Measurements from ENCODE around the gene ACTR6. TPM values are rescaled to one million over a fixed set of nuclear protein-coding genes. Genes with fewer than 3 reads are reported as not detected.
"Not testable (repeated sequence)": the region's sequence is repeated elsewhere in the genome, so short reads cannot be mapped to it uniquely, and the experiment has no call there.

The ACTR6 gene
- total and polyA plus RNA-seq, 2 donors (not counting 1 experiment from before 2014, with no cell fraction given), result 16.5 to 34.3 TPM

- TF ChIP-seq, protein P1, sequence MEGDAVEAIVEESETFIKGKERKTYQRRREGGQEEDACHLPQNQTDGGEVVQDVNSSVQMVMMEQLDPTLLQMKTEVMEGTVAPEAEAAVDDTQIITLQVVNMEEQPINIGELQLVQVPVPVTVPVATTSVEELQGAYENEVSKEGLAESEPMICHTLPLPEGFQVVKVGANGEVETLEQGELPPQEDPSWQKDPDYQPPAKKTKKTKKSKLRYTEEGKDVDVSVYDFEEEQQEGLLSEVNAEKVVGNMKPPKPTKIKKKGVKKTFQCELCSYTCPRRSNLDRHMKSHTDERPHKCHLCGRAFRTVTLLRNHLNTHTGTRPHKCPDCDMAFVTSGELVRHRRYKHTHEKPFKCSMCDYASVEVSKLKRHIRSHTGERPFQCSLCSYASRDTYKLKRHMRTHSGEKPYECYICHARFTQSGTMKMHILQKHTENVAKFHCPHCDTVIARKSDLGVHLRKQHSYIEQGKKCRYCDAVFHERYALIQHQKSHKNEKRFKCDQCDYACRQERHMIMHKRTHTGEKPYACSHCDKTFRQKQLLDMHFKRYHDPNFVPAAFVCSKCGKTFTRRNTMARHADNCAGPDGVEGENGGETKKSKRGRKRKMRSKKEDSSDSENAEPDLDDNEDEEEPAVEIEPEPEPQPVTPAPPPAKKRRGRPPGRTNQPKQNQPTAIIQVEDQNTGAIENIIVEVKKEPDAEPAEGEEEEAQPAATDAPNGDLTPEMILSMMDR (conservative IDR thresholded peaks at IDR 0.05 in 1 of 2, IDR thresholded peaks at IDR 0.05 in 1 of 2; ENCODE audit: low read depth in 1 of 2, low read length in 2 of 2), result no peak
- no peak for TF ChIP-seq EZH2 (IDR thresholded peaks at IDR 0.05; ENCODE audit: low read length, missing control alignments)
- H3K79me2 ChIP-seq (ENCODE audit: control insufficient read depth, insufficient read depth, low read length), result no peaks in the 10 kb centered on the region
Observed at GRCh38 chr12:100225491-100225890, 24.9 kb downstream of the ACTR6 start.

DNA sequence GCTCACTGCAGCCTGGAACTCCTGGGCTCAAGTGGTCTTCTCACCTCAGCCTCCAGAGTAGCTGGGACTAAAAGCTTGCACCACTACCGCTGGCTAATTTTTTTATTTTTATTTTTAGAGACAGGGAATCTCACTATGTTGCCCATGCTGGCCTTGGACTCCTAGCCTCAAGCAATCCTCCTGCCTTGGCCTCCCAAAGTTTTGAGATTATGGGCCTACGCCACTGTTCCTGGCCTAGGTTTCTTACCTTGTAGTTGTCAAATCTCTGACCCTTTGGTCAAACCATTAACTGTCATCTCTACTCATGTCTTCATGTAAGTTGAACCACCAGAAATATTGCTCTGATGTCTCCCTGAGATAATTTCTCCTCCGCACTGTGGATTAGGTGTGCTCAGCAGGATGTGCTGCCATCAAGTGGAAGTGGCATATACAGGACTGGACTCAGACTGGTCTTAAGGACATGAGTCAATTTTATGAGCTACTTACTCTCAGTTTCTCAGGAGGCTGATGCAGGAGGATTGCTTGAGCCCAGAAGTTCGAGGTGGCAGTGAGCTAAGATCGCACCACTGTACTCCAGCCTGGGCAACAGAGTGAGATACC lies 28.5 kb downstream of the ACTR6 start:
- H3K79me2 ChIP-seq (ENCODE audit: control insufficient read depth, insufficient read depth, low read length), result no peaks in the 10 kb centered on the region
- no peaks in the 10 kb centered on the region for H3K36me3 ChIP-seq (ENCODE audit: control insufficient read depth, insufficient read depth, low read length)
- H3K4me3 ChIP-seq (replicated peaks in 1 of 4; ENCODE audit: control extremely low read depth in 1 of 4, insufficient read depth in 1 of 4, low read depth in 3 of 4, low read length in 4 of 4), result no peak overlapping the region
- DNase-seq (ENCODE audit: low read depth in 2 of 2), result peak; percentile 5 to 13
- H4K20me1 ChIP-seq (ENCODE audit: control insufficient read depth, extremely low read depth, insufficient read depth, low read length), result no peaks in the 10 kb centered on the region
- H3K4me1 ChIP-seq (ENCODE audit: control insufficient read depth, extremely low read depth, insufficient read depth, low read length), result peaks cover 4% of the 10 kb centered on the region
- no peak overlapping the region for H3K9ac ChIP-seq (ENCODE audit: insufficient read depth, low read length)
- TF ChIP-seq EZH2 (IDR thresholded peaks at IDR 0.05; ENCODE audit: low read length, missing control alignments), result no peak
- TF ChIP-seq, protein P1 (conservative IDR thresholded peaks at IDR 0.05 in 1 of 2, IDR thresholded peaks at IDR 0.05 in 1 of 2; ENCODE audit: low read depth in 1 of 2, low read length in 2 of 2), result no peak
- no peak overlapping the region for H3K4me2 ChIP-seq (ENCODE audit: extremely low read depth, insufficient read depth, low read length)
- no peaks in the 10 kb centered on the region for H3K27me3 ChIP-seq (ENCODE audit: control insufficient read depth, insufficient read depth, low read length)
- no peak overlapping the region for H3K27ac ChIP-seq (ENCODE audit: insufficient read depth, low read length)
- H2AFZ ChIP-seq (ENCODE audit: low read length), result no peak overlapping the region
- no peaks in the 10 kb centered on the region for H3K9me3 ChIP-seq (ENCODE audit: control insufficient read depth, insufficient read depth, low read depth, low read length)

More at GRCh38 chr12:100225491-100225890, 24.9 kb downstream of the ACTR6 start:
- Histone ChIP-seq H3K4me2 (ENCODE audit: extremely low read depth, insufficient read depth, low read length) (no peak overlapping the region), H3K9ac (ENCODE audit: insufficient read depth, low read length) (no peak overlapping the region), H3K9me3 (ENCODE audit: control insufficient read depth, insufficient read depth, low read depth, low read length) (no peaks in the 10 kb centered on the region), H3K27me3 (ENCODE audit: control insufficient read depth, insufficient read depth, low read length) (no peaks in the 10 kb centered on the region), H3K27ac (ENCODE audit: insufficient read depth, low read length) (no peak overlapping the region), H2AFZ (ENCODE audit: low read length) (no peak overlapping the region), H3K4me3 (replicated peaks in 1 of 4; ENCODE audit: control extremely low read depth in 1 of 4, insufficient read depth in 1 of 4, low read depth in 3 of 4, low read length in 4 of 4) (no peak overlapping the region), H4K20me1 (ENCODE audit: control insufficient read depth, extremely low read depth, insufficient read depth, low read length) (no peaks in the 10 kb centered on the region), H3K36me3 (ENCODE audit: control insufficient read depth, insufficient read depth, low read length) (no peaks in the 10 kb centered on the region), H3K4me1 (ENCODE audit: control insufficient read depth, extremely low read depth, insufficient read depth, low read length) (no peaks in the 10 kb centered on the region)
- no peak for DNase-seq (ENCODE audit: low read depth in 2 of 2)

- Histone ChIP-seq H3K9ac (ENCODE audit: insufficient read depth, low read length) (no peak overlapping the region), H3K27ac (ENCODE audit: insufficient read depth, low read length) (no peak overlapping the region), H3K27me3 (ENCODE audit: control insufficient read depth, insufficient read depth, low read length) (no peaks in the 10 kb centered on the region), H3K4me3 (replicated peaks in 1 of 4; ENCODE audit: control extremely low read depth in 1 of 4, insufficient read depth in 1 of 4, low read depth in 3 of 4, low read length in 4 of 4) (no peak overlapping the region), H4K20me1 (ENCODE audit: control insufficient read depth, extremely low read depth, insufficient read depth, low read length) (no peaks in the 10 kb centered on the region), H2AFZ (ENCODE audit: low read length) (no peak overlapping the region), H3K4me1 (ENCODE audit: control insufficient read depth, extremely low read depth, insufficient read depth, low read length) (peaks cover 4% of the 10 kb centered on the region), H3K36me3 (ENCODE audit: control insufficient read depth, insufficient read depth, low read length) (no peaks in the 10 kb centered on the region), H3K4me2 (ENCODE audit: extremely low read depth, insufficient read depth, low read length) (no peak overlapping the region), H3K9me3 (ENCODE audit: control insufficient read depth, insufficient read depth, low read depth, low read length) (no peaks in the 10 kb centered on the region), H3K79me2 (ENCODE audit: control insufficient read depth, insufficient read depth, low read length) (no peaks in the 10 kb centered on the region)
- no peak for DNase-seq (ENCODE audit: low read depth in 2 of 2)
- no peak for TF ChIP-seq EZH2 (IDR thresholded peaks at IDR 0.05; ENCODE audit: low read length, missing control alignments)
- TF ChIP-seq, protein P1 (conservative IDR thresholded peaks at IDR 0.05 in 1 of 2, IDR thresholded peaks at IDR 0.05 in 1 of 2; ENCODE audit: low read depth in 1 of 2, low read length in 2 of 2), result no peak
Observed at GRCh38 chr12:100229876-100230275, 29.3 kb downstream of the ACTR6 start.

- H3K27ac ChIP-seq (ENCODE audit: insufficient read depth, low read length); H3K4me2 ChIP-seq (ENCODE audit: extremely low read depth, insufficient read depth, low read length); H3K9ac ChIP-seq (ENCODE audit: insufficient read depth, low read length); H3K4me1 ChIP-seq (ENCODE audit: control insufficient read depth, extremely low read depth, insufficient read depth, low read length); H3K79me2 ChIP-seq (ENCODE audit: control insufficient read depth, insufficient read depth, low read length); H3K4me3 ChIP-seq (replicated peaks in 1 of 4; ENCODE audit: control extremely low read depth in 1 of 4, insufficient read depth in 1 of 4, low read depth in 3 of 4, low read length in 4 of 4); H3K27me3 ChIP-seq (ENCODE audit: control insufficient read depth, insufficient read depth, low read length); H4K20me1 ChIP-seq (ENCODE audit: control insufficient read depth, extremely low read depth, insufficient read depth, low read length); H3K9me3 ChIP-seq (ENCODE audit: control insufficient read depth, insufficient read depth, low read depth, low read length); DNase-seq (ENCODE audit: low read depth in 2 of 2); H2AFZ ChIP-seq (ENCODE audit: low read length); H3K36me3 ChIP-seq (ENCODE audit: control insufficient read depth, insufficient read depth, low read length): not testable (repeated sequence)
Observed at GRCh38 chr12:100231873-100232272, 31.3 kb downstream of the ACTR6 start.
